Astrocyte of the spinal cord (primary cell): ENCODE measurements around the gene CTF1.

Experiments
- DNase-seq: peaks from one replicate; pipeline ENCODE4 v3.0.0; 2011; ENCODE audit warnings: low read depth, low spot score
- H3K4me3 ChIP-seq: 2 replicates; pipeline ENCODE4 v1.5.1; 2011; ENCODE audit warnings: low read depth, mild to moderate bottlenecking, low read length, moderate library complexity
- in situ Hi-C: cut with HindIII; loops from 2 replicates; pipeline ENCODE4 v1.10.0; 2017; ENCODE audit warnings: low sequenced_read_pairs
- TF ChIP-seq, protein P1 (sequence below): IDR thresholded peaks from 2 replicates; pipeline ENCODE4 v1.5.1; 2012; ENCODE audit warnings: low read depth, mild to moderate bottlenecking, low read length, inconsistent platforms

Gene CTF1

DNA sequence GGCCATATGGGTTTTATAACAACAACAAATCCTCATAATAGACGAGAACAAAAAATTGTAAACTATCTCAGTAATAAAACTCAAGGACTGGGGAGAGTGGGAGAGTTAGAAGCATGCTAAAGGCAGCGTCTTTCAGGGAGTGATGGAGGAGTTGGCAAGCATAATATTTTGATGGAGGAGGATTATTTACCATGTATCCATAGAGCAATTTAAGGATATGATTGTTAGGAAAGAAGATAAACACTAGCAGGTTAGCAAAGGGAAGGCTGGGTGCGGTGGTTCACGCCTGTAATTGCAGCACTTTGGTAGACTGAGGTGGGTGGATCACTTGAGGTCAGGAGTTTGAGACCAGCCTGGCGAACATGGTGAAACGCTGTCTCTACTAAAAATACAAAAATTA lies 30.4 kb upstream of the CTF1 start:
- in situ Hi-C loops: no loop called here
- DNase-seq: no peak
- no peak overlapping the region for H3K4me3 ChIP-seq
- TF ChIP-seq, protein P1, sequence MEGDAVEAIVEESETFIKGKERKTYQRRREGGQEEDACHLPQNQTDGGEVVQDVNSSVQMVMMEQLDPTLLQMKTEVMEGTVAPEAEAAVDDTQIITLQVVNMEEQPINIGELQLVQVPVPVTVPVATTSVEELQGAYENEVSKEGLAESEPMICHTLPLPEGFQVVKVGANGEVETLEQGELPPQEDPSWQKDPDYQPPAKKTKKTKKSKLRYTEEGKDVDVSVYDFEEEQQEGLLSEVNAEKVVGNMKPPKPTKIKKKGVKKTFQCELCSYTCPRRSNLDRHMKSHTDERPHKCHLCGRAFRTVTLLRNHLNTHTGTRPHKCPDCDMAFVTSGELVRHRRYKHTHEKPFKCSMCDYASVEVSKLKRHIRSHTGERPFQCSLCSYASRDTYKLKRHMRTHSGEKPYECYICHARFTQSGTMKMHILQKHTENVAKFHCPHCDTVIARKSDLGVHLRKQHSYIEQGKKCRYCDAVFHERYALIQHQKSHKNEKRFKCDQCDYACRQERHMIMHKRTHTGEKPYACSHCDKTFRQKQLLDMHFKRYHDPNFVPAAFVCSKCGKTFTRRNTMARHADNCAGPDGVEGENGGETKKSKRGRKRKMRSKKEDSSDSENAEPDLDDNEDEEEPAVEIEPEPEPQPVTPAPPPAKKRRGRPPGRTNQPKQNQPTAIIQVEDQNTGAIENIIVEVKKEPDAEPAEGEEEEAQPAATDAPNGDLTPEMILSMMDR: no peak

DNA sequence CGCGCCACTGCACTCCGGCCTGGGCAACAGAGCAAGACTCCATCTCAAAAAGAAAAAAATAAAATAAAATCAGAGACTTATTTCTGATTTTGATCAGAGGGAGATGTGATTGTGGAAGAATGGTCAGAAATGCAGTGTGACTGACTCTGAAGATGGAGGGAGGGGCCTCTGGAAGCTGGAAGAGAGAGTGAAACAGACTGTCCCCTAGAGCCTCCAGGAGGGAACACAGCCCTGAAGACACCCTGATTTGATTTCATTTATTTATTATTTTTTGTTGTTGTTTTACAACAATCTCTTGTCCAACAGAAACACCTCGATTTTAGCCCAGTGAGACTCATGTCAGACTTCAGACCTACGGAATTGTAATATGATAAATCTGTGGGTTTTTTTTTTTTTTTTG lies 28.7 kb upstream of the CTF1 start:
- in situ Hi-C loops: no loop called here
- TF ChIP-seq, protein P1: peak; percentile 39
- no peak for DNase-seq
- H3K4me3 ChIP-seq: no peak overlapping the region

DNA sequence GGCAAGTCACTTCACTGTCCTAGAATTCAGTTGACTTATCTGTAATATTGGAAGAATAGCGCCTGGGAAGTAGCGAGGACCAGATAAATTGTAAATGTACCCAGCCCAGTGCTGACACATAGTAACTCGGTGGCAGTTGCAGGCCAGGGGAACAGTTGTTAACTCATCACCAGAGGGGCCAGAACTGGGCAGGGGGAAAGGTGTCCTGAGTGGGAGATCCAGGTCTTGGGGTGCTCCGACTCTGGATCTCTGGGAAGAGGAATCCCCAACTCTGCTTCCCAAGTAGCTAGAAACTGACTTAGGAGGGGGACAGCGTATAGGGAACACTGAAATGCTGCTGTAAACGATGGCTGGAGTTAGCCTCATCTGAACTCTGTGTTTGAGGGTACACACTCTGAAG lies 25.5 kb upstream of the CTF1 start:
- TF ChIP-seq, protein P1: no peak
- no peak for DNase-seq
- in situ Hi-C loops: no loop called here
- no peak overlapping the region for H3K4me3 ChIP-seq

DNA sequence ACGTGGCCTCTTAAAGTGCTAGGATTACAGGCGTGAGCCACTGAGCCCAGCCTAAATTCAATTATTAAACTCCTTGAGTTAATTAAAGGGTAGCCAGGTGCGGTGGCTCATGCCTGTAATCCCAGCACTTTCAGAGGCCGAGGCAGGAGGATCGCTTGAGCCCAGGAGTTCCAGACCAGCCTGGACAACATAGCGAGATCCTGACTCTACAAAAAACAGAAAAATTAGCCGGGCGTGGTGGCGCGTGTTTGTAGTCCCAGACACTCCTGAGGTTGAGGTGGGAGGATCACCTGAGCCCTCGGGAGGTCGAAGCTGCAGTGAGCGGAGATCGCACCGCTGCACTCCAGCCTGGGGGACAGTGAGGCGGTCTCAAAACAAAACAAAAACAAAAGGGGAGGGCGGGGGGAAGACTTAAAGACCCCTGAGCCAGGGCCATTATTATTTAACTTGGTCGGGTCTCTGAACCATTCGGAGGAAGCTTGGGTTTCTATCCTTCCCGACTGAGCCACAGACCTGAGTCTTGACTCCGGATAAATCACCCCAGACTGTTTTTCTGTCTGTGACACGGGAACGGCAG lies 22.1 kb upstream of the CTF1 start:
- in situ Hi-C loops: no loop called here
- peak overlapping the region; percentile 89 for H3K4me3 ChIP-seq
- DNase-seq: no peak
- TF ChIP-seq, protein P1: no peak

DNA sequence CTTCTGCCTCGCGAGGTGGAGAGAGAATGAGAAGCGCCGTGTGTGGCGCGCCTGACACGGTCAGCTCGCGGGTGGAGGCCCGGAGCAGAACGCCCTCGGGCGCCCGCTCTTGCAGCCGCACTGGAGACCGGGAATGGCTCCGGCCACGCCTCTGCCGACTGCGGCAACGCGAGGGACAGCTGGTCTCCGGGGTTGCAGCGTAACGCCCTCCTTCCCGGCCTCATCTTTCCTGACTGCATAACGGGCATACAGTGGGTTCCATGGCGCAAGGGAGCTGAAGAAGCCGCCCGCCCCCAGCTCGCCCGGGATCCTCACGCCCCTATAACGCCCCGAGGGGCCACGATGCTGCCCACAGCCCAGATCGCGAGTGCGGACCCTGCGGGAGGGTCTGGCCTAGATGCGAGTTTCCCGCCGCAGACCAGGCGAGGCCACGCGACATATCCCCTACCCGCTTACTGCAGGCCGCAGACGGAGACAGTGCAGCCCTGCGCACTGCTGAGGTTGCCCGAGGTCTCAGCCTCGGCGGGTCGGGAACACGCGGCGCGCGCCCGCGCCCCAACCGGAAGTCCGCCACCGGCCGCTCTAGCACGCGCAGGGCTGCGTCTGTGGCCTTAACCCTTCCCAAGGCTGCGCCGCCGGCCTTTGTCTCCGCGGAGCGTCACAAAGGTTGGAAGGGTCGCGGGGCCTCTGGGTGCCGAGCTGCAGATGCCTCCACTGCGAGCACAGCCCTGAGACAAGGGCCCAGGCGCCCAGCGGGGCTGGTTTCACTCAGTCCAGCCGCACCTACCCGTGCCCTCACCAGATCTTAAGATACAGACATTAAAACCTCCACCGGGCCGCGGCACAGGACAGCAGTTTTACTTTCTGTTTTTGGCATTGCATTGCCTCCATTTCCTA lies 21.3 kb upstream of the CTF1 start:
- in situ Hi-C loops: loop anchor here (25.0 kb wide), 1 partner anchor 88 kb away; the partner anchor contains the start of gene ZNF629
- TF ChIP-seq, protein P1: no peak
- peak; percentile 93 for DNase-seq
- H3K4me3 ChIP-seq: peak overlapping the region; percentile 89

DNA sequence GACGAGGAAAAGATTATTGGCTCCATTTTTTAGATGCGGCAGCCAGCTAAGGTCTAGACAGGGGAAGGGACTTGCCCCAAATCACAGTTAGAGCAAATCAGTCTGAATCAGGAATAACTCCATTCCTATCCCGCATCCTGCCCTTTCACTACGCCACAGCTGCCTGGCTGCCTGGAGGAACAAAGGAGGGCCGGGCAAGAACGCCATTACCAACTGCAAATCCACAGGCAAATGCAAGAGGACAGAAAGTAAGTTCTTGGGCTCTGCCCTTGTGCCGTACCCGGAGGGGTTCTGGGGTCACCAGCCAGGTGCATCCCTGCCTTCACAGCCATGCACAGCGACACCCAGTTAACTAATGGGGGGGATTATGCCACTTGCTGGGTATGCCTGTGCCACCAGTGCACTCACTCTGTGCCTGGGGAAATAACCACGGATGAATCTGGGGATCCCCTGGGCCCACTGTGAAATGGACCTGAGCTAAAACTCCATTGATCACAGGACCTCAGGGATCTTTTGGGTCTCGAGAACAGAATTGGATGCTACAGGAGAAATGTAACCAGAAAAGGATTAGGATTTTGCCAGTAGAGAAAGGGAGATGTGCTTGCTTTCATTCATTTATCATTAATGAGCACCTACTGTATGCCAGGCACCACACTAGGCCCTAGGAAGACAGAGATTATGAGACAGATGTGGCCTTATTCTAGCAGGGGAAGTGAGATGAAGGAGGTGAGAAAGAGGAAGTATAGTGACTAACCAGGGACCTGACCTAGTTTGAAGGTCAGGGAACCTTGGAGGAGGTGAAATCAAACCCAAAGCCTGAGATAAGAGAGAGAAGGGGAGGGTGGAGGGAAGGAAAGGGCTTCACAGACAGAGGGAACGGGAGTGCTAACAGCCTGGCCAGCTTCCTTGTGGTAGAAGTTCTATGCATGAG lies 20.3 kb upstream of the CTF1 start:
- TF ChIP-seq, protein P1: no peak
- DNase-seq: no peak
- in situ Hi-C loops: loop anchor here (25.0 kb wide), 1 partner anchor 89 kb away; the partner anchor contains the start of gene ZNF629
- peak overlapping the region; percentile 89 for H3K4me3 ChIP-seq
